ENCODE measurements around the gene MTG2.

The MTG2 gene

DNA sequence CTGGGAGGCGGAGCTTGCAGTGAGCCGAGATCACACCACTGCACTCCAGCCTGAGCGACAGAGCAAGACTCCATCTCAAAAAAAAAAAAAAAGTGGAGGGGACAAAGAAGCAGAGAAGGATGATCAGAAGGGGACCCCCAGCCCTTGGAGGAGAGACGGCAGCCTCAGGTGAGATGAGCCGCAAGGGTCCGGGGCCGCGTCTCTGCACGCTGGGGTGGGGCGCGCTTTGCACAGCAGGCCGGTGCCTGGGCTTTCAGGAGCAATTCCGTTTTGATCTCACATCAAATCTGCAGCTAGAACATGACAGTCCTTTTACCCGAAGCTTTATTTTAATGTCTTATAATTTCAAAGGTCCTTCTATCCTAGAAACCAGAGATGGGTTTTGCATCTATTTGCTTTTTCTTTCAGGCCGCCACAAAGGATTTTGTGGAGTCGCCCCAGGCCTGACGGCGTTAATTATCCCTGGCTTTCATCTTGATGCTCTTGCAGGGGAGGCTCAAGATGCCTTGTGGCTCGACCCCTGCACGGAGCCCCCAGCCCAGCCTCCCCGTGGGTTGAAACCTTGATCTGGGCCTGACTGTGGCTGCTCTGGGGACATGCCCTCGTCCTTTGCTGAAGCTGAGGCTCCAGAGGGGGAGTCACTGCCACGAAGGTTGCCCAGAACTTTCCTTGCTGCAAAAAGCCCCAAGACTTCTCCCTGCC is 20.0 kb downstream of the MTG2 start:
- DNase-seq (ENCODE audit: low read depth in 4 of 4, low spot score in 1 of 4): no peak

- DNase-seq (ENCODE audit: low read depth in 4 of 4, low spot score in 1 of 4): no peak
Measured at GRCh38 chr20:62203378-62204030, 20.7 kb downstream of the MTG2 start.

DNA sequence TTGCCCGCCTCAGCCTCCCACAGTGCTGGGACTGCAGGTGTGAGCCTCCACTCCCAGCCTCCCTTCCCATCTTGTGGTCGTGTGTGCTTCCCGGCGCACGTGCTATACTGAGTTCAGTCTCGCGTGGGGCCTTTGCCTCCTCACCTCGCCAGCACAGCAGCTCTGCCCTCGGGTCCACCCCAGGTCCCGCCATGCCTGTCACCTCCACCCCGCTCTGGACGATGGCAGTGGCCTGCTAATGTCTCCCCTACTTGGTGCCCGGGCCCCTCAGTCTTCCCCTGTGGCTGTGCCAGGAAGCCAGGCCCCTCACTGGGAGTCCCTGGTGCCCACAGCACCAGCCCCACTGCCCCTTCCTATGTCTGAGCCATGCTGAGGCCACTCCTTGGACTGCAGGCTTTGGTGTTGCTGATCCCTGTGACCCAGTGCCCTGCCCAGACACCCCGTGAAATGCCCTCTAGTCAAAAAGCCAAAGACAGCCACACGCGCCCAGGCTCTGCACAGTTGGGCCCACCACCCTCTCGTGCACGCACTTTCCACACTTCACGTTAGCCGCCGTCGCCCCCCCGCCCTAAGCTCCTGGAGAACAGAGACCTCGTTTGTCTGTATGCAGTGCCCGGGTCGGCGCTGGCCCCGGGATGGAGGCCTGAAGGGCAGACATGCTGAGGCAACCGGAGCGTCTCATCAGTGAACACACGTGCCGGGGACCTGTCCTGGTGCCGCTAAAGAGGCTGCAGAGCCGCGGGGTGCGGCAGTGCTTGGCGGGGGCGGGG is 23.0 kb downstream of the MTG2 start:
- no peak for DNase-seq (ENCODE audit: low read depth in 4 of 4, low spot score in 1 of 4)

GRCh38 chr20:62206388-62206775 is 23.6 kb downstream of the MTG2 start:
- DNase-seq (ENCODE audit: low read depth in 4 of 4, low spot score in 1 of 4): no peak

DNA sequence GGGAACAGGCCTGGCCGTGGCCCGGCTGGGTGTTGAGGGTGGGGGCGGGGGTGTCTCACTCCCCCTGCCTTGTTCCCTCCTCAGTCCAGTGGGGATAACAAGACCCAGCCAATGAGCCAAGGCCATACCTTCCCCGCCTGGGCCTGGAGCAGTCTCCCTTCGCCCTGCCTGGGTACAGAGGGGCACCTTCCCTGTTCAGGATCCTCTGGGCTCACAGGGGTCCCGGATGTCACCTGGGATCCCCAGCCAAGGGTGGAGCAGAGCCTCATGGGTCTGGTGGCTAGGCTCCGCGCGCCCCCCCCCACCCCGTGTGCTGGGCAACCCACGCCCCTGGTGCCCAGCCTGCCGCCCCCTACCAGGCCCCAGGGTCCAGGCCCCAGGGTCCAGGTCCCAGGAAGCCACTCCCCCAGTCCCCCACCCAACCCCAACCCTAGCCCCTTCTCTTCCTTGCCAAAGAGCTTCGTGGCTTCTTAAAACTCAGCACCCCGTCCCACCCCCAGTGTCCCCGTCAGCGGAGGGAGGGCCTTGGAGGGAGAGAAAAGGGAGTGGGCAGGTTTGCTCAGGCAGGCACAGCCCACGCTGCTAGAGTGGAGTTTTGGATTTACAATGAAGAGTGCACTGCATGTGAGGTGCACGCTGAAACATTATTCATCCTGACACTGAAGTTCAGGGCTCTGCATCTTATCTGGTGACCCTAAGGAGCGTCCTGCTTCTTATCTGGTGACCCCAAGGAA is 25.4 kb downstream of the MTG2 start:
- no peak for DNase-seq (ENCODE audit: low read depth in 4 of 4, low spot score in 1 of 4)

GRCh38 chr20:62208795-62209755 is 26.2 kb downstream of the MTG2 start:
- DNase-seq (ENCODE audit: low read depth in 4 of 4, low spot score in 1 of 4): no peak

GRCh38 chr20:62209850-62210495 is 27.1 kb downstream of the MTG2 start:
- no peak for DNase-seq (ENCODE audit: low read depth in 4 of 4, low spot score in 1 of 4)

- no peak for DNase-seq (ENCODE audit: low read depth in 4 of 4, low spot score in 1 of 4)
Measured at GRCh38 chr20:62210496-62210855, 27.6 kb downstream of the MTG2 start.

GRCh38 chr20:62211216-62211615 is 28.4 kb downstream of the MTG2 start:
- no peak for DNase-seq (ENCODE audit: low read depth in 4 of 4, low spot score in 1 of 4)

- no peak for DNase-seq (ENCODE audit: low read depth in 4 of 4, low spot score in 1 of 4)
Measured at GRCh38 chr20:62211769-62212288, 29.0 kb downstream of the MTG2 start.

GRCh38 chr20:62212299-62212698 is 29.5 kb downstream of the MTG2 start:
- DNase-seq (ENCODE audit: low read depth in 4 of 4, low spot score in 1 of 4): no peak

DNA sequence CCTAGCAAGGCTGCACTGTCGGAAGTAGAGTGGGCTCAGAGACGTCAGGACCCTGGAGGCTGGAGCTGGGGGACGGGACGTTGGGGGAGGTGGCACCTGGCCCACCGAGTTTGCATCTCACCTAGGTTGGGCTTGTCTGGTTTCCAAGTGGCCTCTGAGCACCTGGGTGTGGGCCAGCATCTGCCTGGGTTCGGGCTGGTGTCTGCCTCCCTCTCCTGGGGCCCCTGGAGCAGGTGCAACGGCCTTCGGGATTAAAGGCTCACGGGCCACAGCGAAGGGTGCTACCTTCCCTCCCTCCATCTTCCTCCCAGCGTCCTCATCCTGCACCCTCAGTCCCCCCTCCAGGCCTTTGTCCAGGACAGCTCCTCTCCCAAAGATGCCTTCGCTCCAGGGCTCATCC is 31.2 kb downstream of the MTG2 start:
- no peak for DNase-seq (ENCODE audit: low read depth in 4 of 4, low spot score in 1 of 4)

DNA sequence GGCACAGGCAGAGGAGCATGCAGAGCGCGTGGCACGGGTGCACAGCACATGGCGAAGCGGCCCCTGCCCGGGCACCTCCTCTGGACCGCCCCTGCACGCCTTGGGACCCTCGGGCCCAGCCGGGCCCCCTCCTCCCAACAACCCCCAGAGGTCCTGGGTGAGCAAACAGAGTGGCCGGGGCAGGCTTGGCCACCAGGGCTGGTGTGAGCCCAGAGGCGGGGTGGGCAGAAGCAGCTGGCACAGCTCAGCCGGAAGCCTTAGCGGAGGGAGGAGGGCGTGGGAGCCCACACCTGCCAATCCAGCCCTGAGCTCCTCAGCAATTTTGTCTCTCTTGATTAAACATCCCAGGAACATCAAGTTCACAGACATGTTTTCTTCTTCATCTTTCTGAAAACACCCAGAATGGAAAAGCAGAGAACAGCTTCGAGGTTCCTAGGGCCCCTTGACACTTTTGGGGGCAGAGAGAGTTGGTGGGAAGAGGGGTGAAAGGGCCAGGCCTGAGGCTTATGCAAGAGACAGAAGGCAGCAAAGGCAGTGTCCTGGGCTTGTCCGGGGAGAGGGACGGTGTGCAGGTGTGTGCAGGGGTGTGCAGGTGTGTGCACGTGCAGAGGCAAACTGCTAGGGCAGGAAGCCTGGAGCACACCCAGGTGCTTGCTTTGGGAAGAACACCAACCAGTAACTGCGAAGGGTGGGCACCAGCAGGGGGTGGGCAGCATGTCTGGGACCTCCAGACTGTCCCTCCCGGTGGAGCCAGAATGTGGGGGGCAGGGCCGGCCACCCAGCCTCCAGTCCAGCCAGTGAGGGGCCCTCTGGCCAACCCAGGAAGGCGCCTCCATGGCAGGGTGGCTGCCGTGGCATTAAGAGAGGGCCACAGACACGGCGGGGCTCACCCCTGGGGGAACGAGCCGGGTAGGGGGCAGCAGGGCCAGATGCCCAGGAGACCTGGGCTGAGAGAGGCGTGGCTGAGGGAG is 32.5 kb downstream of the MTG2 start:
- DNase-seq (ENCODE audit: low read depth in 4 of 4, low spot score in 1 of 4): no peak

GRCh38 chr20:62215991-62216635 is 33.3 kb downstream of the MTG2 start:
- no peak for DNase-seq (ENCODE audit: low read depth in 4 of 4, low spot score in 1 of 4)

DNA sequence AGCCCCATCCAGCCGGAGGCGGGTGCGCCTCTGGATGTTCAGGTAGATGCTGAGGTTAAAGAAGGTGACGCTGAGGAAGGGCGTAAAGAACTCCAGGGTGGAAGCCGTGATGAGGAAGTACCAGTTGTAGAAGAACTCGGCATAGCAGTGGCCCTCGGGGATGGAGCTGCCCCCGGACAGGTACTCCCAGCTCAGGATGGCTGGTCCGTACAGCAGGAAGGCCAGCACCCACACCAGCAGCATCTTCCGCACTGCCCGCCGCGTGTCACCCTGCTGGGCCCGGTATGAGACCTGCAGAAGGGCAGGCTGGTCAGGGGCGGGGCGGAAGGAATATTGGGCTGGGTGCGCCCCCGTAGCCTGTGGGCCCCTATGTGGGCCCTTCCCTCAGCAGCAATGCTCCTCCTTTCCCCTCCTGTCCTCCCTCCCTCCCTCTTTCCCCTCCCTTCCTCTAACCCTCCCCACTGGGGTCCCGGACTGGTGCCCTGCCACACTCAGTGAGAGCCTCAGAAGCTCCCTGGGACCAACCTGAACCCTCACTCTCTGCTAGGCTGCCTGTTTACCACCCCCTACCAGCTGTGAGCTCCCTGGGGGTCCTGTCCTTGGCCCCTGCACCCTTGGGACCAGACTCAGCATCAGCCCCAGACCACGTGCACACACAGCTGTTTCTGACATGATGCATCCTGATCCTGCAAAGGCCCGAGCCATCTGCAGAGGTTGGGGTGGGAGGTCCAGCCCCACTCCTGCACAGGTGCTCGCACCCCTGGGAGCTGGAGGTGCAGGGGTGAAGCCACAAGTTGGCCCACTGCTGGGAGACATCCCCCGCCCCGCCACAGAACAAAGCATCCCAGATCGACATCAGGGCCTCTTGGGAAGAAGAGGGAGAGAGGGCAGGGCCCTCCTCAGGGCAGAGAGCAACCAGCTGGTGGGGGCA is 34.1 kb downstream of the MTG2 start:
- DNase-seq (ENCODE audit: low read depth in 4 of 4, low spot score in 1 of 4): no peak

DNA sequence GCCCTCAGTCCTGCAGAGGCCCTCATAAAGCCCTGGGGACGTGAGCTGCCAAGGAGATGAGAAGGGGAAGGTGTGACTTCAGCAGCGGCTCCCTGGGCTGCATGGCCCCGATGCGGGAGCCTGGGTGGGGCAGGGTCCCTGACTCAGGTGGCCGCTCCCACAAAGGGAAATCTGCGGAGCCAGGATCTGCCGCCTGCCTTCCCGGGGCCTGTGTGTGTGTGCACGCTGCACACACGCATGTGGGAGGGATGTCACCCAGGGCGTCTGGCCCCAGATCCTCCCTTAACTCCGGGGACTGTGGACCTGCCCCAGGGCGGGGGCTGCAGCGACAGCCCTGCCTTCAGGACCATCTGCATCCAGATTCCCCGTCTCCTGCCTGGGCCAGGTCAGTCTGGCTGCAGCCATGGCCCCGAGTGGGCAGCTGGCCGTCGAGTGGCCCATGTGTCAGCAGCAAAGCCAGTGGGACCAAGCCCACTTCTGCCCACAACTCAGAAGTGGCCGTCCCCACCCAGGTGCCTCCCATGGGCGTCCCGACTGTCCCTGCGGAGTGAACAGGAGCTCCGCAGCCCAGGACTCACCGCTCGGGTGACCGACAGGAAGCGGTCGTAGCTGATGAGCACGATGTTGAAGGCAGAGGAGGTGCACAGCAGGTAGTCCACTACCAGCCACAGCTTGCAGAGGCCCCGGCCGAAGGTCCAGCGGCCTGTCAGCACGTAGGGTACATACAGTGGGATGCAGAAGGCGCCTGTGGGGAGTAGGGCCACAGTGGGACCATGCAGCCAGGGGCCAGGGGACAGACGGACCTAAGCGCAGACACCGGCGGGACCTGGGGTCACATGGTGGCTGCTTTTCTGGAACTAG is 35.3 kb downstream of the MTG2 start:
- DNase-seq (ENCODE audit: low read depth in 4 of 4, low spot score in 1 of 4): no peak
